HepG2 (cell line): ENCODE measurements around the gene TFRC. TPM values are rescaled to one million over a fixed set of nuclear protein-coding genes. Genes with fewer than 3 reads are reported as not detected.

Experiments
- EZH2 ChIP-seq: conservative IDR thresholded peaks from 2 replicates; pipeline ENCODE4 v1.6.1; 2012; ENCODE audit warnings: mild to moderate bottlenecking, low read depth, low read length, moderate library complexity
- GLI4 ChIP-seq: sonication (generic); formaldehyde crosslinking; IDR thresholded peaks from 2 replicates; pipeline ENCODE4 v1.5.1; 2020; ENCODE audit warnings: missing genetic modification reagents, mild to moderate bottlenecking, moderate library complexity, borderline replicate concordance
- GPN1 ChIP-seq: sonication (generic); formaldehyde crosslinking; IDR thresholded peaks from 2 replicates; pipeline ENCODE4 v1.5.1; 2020; ENCODE audit warnings: missing genetic modification reagents, borderline replicate concordance
- IKZF4 ChIP-seq: sonication (generic); formaldehyde crosslinking; IDR thresholded peaks from 2 replicates; pipeline ENCODE4 v1.5.1; 2020; ENCODE audit warnings: borderline replicate concordance, mild to moderate bottlenecking, low read depth, missing genetic modification reagents; ENCODE audit errors: not compliant biosample characterization
- IRX3 ChIP-seq: sonication (generic); formaldehyde crosslinking; IDR thresholded peaks from 2 replicates; pipeline ENCODE4 v1.8.1; 2023; ENCODE audit warnings: mild to moderate bottlenecking, low read depth, missing genetic modification reagents, borderline replicate concordance
- MBD4 ChIP-seq: IDR thresholded peaks from 2 replicates; pipeline ENCODE4 v1.6.1; 2012; ENCODE audit warnings: low read length, inconsistent platforms, borderline replicate concordance
- MLLT10 ChIP-seq: sonication (generic); formaldehyde crosslinking; IDR thresholded peaks from 2 replicates; pipeline ENCODE4 v1.4.0; 2020; ENCODE audit warnings: missing genetic modification reagents
- NBN ChIP-seq: fragments of 450-650 bp; conservative IDR thresholded peaks from 2 replicates; pipeline ENCODE4 v1.6.1; 2017
- NFATC3 ChIP-seq: sonication (generic); formaldehyde crosslinking; IDR thresholded peaks from 2 replicates; pipeline ENCODE4 v1.5.1; 2020; ENCODE audit warnings: mild to moderate bottlenecking, missing genetic modification reagents
- NFKB2 ChIP-seq: sonication (generic); formaldehyde crosslinking; IDR thresholded peaks from 2 replicates; pipeline ENCODE4 v1.4.0; 2020; ENCODE audit warnings: missing genetic modification reagents, borderline replicate concordance
- RELA ChIP-seq: sonication (generic); formaldehyde crosslinking; IDR thresholded peaks from 2 replicates; pipeline ENCODE4 v1.4.0; 2020; ENCODE audit warnings: missing genetic modification reagents
- RORA ChIP-seq: sonication (generic); formaldehyde crosslinking; IDR thresholded peaks from 2 replicates; pipeline ENCODE4 v1.5.0; 2020; ENCODE audit warnings: mild to moderate bottlenecking, missing genetic modification reagents, moderate library complexity
- SIX4 ChIP-seq: sonication (generic); formaldehyde crosslinking; IDR thresholded peaks from 2 replicates; pipeline ENCODE4 v1.4.0; 2020; ENCODE audit warnings: missing genetic modification reagents
- ZNF10 ChIP-seq: sonication (generic); formaldehyde crosslinking; IDR thresholded peaks from 2 replicates; pipeline ENCODE4 v1.4.0; 2020; ENCODE audit warnings: mild to moderate bottlenecking, low read depth, missing genetic modification reagents, borderline replicate concordance
- ZNF121 ChIP-seq: sonication (generic); formaldehyde crosslinking; IDR thresholded peaks from 2 replicates; pipeline ENCODE4 v1.5.0; 2020; ENCODE audit warnings: mild to moderate bottlenecking, missing genetic modification reagents
- ZNF124 ChIP-seq: sonication (generic); formaldehyde crosslinking; IDR thresholded peaks from 2 replicates; pipeline ENCODE4 v1.4.0; 2020; ENCODE audit warnings: missing genetic modification reagents
- ZNF274 ChIP-seq: sonication (generic); formaldehyde crosslinking; IDR thresholded peaks from 2 replicates; pipeline ENCODE4 v1.5.1; 2020; ENCODE audit warnings: mild to moderate bottlenecking, missing genetic modification reagents
- ZNF432 ChIP-seq: sonication (generic); formaldehyde crosslinking; IDR thresholded peaks from 2 replicates; pipeline ENCODE4 v1.5.0; 2020; ENCODE audit warnings: missing genetic modification reagents, mild to moderate bottlenecking, borderline replicate concordance
- polyA plus RNA-seq, 8 experiments: library from polyadenylated mRNA; depleted of rRNA in 3 of 8; stranded (reverse) in 7 of 8; unstranded in 1 of 8; fragments of >200 nt; fragmentation: Illumina TruSeq in 4 of 8; extraction: Trizol in 4 of 8; gene quantifications; 2 replicates each; pipeline versions ENCODE4 v1.2.1 to v1.2.3, GENCODE V29; 2011 to 2016; ENCODE audit warnings: low read depth in 4 of 8, missing spikeins in 1 of 8, mixed read lengths in 1 of 8; ENCODE audit not compliant: insufficient read depth in 1 of 8
- total RNA-seq, 5 experiments: library from RNA; depleted of rRNA; stranded (reverse); fragments of >200 nt; fragmentation: Illumina TruSeq; extraction: Trizol; gene quantifications; 2 replicates each; pipeline ENCODE4 v1.2.3, GENCODE V29; 2016; ENCODE audit warnings: low read depth in 1 of 5
- TF ChIP-seq, protein P1 (sequence below): sonication (generic); formaldehyde crosslinking; IDR thresholded peaks from 2 replicates; pipeline ENCODE4 v1.9.0; 2021; ENCODE audit warnings: missing genetic modification reagents, borderline replicate concordance
- TF ChIP-seq, protein P2 (sequence below): sonication (generic); formaldehyde crosslinking; IDR thresholded peaks from 2 replicates; pipeline ENCODE4 v1.4.0; 2020; ENCODE audit warnings: missing genetic modification reagents
- TF ChIP-seq, protein P3 (sequence below): sonication (generic); formaldehyde crosslinking; IDR thresholded peaks from 2 replicates; pipeline ENCODE4 v1.5.1; 2020; ENCODE audit warnings: missing genetic modification reagents, mild to moderate bottlenecking, borderline replicate concordance

The TFRC gene
- total and polyA plus RNA-seq, 2 of the 13 experiments (the other 11 are each of a cell fraction or from before 2014, with no cell fraction given), result 188 to 274 TPM

DNA sequence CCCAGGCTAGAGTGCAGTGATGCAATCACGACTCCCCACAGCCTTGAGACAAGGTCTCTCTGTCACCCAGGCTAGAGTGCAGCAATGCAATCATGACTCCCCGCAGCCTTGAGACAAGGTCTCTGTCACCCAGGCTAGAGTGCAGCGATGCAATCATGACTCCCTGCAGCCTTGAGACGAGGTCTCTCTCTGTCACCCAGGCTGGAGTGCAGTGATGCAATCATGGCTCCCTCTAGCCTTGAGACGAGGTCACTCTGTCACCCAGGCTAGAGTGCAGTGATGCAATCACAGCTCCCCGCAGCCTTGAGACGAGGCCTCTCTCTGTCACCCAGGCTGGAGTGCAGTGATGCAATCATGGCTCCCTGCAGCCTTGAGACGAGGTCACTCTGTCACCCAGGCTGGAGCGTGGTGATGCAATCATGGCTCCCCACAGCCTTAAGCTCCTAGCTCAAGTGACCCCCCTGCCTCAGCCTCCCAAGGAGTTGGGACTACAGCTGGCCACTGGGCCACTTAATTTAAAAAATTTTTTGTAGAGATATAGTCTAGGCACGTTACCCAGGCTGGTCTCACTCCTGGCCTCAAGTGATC lies 26.1 kb downstream of the TFRC start (continued):
- TF ChIP-seq MBD4 (no peak; the same call in 1 of the 2 replicates), NFKB2 (CRISPR knock-in tag) (no peak; the same call in 1 of the 2 replicates), ZNF124 (CRISPR knock-in tag) (0 out of 2 replicates have a peak, but pooled peaks have one; percentile 61), IRX3 (CRISPR knock-in tag) (no peak), ZNF274 (CRISPR knock-in tag) (0 out of 2 replicates have a peak, but pooled peaks have one; percentile 22), GLI4 (CRISPR knock-in tag) (peak; percentile 35; the same call in 1 of the 2 replicates), NBN (no peak), GPN1 (no peak), NFATC3 (no peak), ZNF121 (peak; percentile 72), EZH2 (no peak), ZNF10 (CRISPR knock-in tag) (no peak), MLLT10 (CRISPR knock-in tag) (no peak), SIX4 (CRISPR knock-in tag) (peak; percentile 87), ZNF432 (CRISPR knock-in tag) (no peak), RORA (CRISPR knock-in tag) (no peak), RELA (CRISPR knock-in tag) (peak; percentile 92; the same call in 1 of the 2 replicates), IKZF4 (no peak)
- TF ChIP-seq, protein P1, sequence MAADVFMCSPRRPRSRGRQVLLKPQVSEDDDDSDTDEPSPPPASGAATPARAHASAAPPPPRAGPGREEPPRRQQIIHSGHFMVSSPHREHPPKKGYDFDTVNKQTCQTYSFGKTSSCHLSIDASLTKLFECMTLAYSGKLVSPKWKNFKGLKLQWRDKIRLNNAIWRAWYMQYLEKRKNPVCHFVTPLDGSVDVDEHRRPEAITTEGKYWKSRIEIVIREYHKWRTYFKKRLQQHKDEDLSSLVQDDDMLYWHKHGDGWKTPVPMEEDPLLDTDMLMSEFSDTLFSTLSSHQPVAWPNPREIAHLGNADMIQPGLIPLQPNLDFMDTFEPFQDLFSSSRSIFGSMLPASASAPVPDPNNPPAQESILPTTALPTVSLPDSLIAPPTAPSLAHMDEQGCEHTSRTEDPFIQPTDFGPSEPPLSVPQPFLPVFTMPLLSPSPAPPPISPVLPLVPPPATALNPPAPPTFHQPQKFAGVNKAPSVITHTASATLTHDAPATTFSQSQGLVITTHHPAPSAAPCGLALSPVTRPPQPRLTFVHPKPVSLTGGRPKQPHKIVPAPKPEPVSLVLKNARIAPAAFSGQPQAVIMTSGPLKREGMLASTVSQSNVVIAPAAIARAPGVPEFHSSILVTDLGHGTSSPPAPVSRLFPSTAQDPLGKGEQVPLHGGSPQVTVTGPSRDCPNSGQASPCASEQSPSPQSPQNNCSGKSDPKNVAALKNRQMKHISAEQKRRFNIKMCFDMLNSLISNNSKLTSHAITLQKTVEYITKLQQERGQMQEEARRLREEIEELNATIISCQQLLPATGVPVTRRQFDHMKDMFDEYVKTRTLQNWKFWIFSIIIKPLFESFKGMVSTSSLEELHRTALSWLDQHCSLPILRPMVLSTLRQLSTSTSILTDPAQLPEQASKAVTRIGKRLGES, result no peak
- TF ChIP-seq, protein P2, sequence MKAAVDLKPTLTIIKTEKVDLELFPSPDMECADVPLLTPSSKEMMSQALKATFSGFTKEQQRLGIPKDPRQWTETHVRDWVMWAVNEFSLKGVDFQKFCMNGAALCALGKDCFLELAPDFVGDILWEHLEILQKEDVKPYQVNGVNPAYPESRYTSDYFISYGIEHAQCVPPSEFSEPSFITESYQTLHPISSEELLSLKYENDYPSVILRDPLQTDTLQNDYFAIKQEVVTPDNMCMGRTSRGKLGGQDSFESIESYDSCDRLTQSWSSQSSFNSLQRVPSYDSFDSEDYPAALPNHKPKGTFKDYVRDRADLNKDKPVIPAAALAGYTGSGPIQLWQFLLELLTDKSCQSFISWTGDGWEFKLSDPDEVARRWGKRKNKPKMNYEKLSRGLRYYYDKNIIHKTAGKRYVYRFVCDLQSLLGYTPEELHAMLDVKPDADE (CRISPR knock-in tag), result no peak
- TF ChIP-seq, protein P3, sequence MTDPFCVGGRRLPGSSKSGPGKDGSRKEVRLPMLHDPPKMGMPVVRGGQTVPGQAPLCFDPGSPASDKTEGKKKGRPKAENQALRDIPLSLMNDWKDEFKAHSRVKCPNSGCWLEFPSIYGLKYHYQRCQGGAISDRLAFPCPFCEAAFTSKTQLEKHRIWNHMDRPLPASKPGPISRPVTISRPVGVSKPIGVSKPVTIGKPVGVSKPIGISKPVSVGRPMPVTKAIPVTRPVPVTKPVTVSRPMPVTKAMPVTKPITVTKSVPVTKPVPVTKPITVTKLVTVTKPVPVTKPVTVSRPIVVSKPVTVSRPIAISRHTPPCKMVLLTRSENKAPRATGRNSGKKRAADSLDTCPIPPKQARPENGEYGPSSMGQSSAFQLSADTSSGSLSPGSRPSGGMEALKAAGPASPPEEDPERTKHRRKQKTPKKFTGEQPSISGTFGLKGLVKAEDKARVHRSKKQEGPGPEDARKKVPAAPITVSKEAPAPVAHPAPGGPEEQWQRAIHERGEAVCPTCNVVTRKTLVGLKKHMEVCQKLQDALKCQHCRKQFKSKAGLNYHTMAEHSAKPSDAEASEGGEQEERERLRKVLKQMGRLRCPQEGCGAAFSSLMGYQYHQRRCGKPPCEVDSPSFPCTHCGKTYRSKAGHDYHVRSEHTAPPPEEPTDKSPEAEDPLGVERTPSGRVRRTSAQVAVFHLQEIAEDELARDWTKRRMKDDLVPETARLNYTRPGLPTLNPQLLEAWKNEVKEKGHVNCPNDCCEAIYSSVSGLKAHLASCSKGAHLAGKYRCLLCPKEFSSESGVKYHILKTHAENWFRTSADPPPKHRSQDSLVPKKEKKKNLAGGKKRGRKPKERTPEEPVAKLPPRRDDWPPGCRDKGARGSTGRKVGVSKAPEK (CRISPR knock-in tag), result peak; percentile 94; the same call in 1 of the 2 replicates
